Kidney (tissue), 14 donors: ENCODE results near the gene IL1R1. TPM values are rescaled to one million over a fixed set of nuclear protein-coding genes. Genes with fewer than 3 reads are reported as not detected.

Source experiments
- DNase-seq, 5 donors: peaks; one replicate each; pipeline ENCODE4 v3.0.0-alpha.2; 2013 to 2020
- FAIRE-seq: peaks from 2 replicates; lab custom pipeline; 2012; peaks lifted over from hg19 to GRCh38; lab: Jason Lieb, UNC
- H3K27ac ChIP-seq, 2 donors: one replicate each; pipeline ENCODE4 v1.7.0; 2013; ENCODE audit warnings: low read depth in 2 of 2, low read length in 2 of 2, inconsistent platforms in 1 of 2
- H3K27me3 ChIP-seq: one replicate; pipeline ENCODE4 v1.7.1; 2013; ENCODE audit warnings: low read length, inconsistent platforms; ENCODE audit not compliant: control insufficient read depth, insufficient read depth
- H3K36me3 ChIP-seq, 3 donors: one replicate each; pipeline versions ENCODE4 v1.7.0 to v1.7.1; 2013; ENCODE audit warnings: low read length in 3 of 3, control low read depth in 1 of 3, inconsistent platforms in 1 of 3; ENCODE audit not compliant: insufficient read depth in 3 of 3, control insufficient read depth in 2 of 3
- H3K4me1 ChIP-seq, 3 donors: one replicate each; pipeline versions ENCODE4 v1.7.0 to v1.7.1; 2013; ENCODE audit warnings: low read length in 3 of 3, inconsistent platforms in 1 of 3, low read depth in 1 of 3; ENCODE audit not compliant: control insufficient read depth in 2 of 3, insufficient read depth in 2 of 3
- H3K4me3 ChIP-seq, 3 donors: one replicate each; pipeline versions ENCODE4 v1.7.0 to v1.8.1; 2013; ENCODE audit warnings: low read length in 3 of 3, control low read depth in 1 of 3, inconsistent platforms in 1 of 3
- H3K9ac ChIP-seq, 3 donors: one replicate each; pipeline versions ENCODE4 v1.7.0 to v1.7.1; 2013; ENCODE audit warnings: low read length in 3 of 3, control low read depth in 1 of 3, inconsistent platforms in 1 of 3
- H3K9me3 ChIP-seq, 3 donors: one replicate each; pipeline versions ENCODE4 v1.7.0 to v1.7.1; 2013; ENCODE audit warnings: low read length in 3 of 3, control low read depth in 1 of 3, inconsistent platforms in 1 of 3; ENCODE audit not compliant: control insufficient read depth in 2 of 3, insufficient read depth in 1 of 3
- CTCF ChIP-seq: IDR thresholded peaks from 3 replicates; pipeline ENCODE4 v1.5.1; 2012; ENCODE audit warnings: mild to moderate bottlenecking, moderate library complexity, borderline replicate concordance; ENCODE audit not compliant: insufficient read depth; ENCODE audit errors: extremely low read depth
- intact Hi-C: fragments of 100-400 bp; cut with DNase I; formaldehyde crosslinking; loops from one replicate; pipeline ENCODE4 v1.11.1; 2022
- polyA plus RNA-seq: library from polyadenylated mRNA; stranded (reverse); fragments of 350-450 nt; fragmentation: Illumina TruSeq; extraction: RNeasy Lipid Tissue Mini Kit (QIAGEN cat#74804); gene quantifications from one replicate; pipeline ENCODE4 v1.2.3, GENCODE V29; 2014; ENCODE audit warnings: low read depth, low replicate concordance; ENCODE audit not compliant: insufficient read depth
- total RNA-seq: library from RNA; stranded (reverse); fragmentation: NEBNext Ultra II Directional; extraction: Animal tissue kit (Norgen Biotek cat#: 25700); gene quantifications from one replicate; pipeline ENCODE4 v1.2.1, GENCODE V29; 2021
- donor health status: control.
- donor health status: control.
- donor health status: control.
- donor health status: control.
- donor health status: control.
- donor health status: DM: yes; HTN: yes; CAD: no.
- donor health status: Normal renal cell carcinoma (clear cell type).

Gene IL1R1
- total and polyA plus RNA-seq, 2 donors from 2014 or later, result 24.6 to 95.9 TPM

GRCh38 chr2:102187496-102188150 lies 45.1 kb downstream of the IL1R1 start:
- no peak for FAIRE-seq

GRCh38 chr2:102190430-102191107 lies 48.0 kb downstream of the IL1R1 start:
- FAIRE-seq, result peak; percentile 94
- intact Hi-C loops, result no loop called here
- DNase-seq, result peak in 3 of 5 donors; percentile 43 to 83 (median 79)
- no peak overlapping the region for H3K9ac ChIP-seq
- no peak for TF ChIP-seq CTCF
- H3K9me3 ChIP-seq, result no peaks in the 10 kb centered on the region
- H3K4me3 ChIP-seq, result peak overlapping the region in 1 of 3 donors; percentile 45
- peak overlapping the region; percentile 48 to 85 for H3K27ac ChIP-seq
- no peaks in the 10 kb centered on the region for H3K27me3 ChIP-seq
- peaks cover 0 to 9% (median 0%) of the 10 kb centered on the region in 3 donors for H3K4me1 ChIP-seq
- H3K36me3 ChIP-seq, result no peaks in the 10 kb centered on the region

More at GRCh38 chr2:102187496-102188150, 45.1 kb downstream of the IL1R1 start:
- H3K36me3 ChIP-seq, result no peaks in the 10 kb centered on the region
- peak overlapping the region; percentile 66 to 67 for H3K27ac ChIP-seq
- peak; percentile 46 to 87 (median 57) for DNase-seq
- H3K4me1 ChIP-seq, result peaks cover 0 to 9% (median 0%) of the 10 kb centered on the region in 3 donors
- peak overlapping the region; percentile 50 to 74 (median 61) for H3K4me3 ChIP-seq
- TF ChIP-seq CTCF, result peak; percentile 18
- H3K9ac ChIP-seq, result peak overlapping the region in 2 of 3 donors; percentile 55 to 72
- no peaks in the 10 kb centered on the region for H3K9me3 ChIP-seq
- no peaks in the 10 kb centered on the region for H3K27me3 ChIP-seq
- intact Hi-C loops, result no loop called here

GRCh38 chr2:102191501-102191900 lies 49.0 kb downstream of the IL1R1 start:
- Histone ChIP-seq H3K27ac (no peak overlapping the region), H3K27me3 (no peaks in the 10 kb centered on the region), H3K9me3 (no peaks in the 10 kb centered on the region), H3K9ac (no peak overlapping the region), H3K4me1 (peaks cover 0 to 9% (median 0%) of the 10 kb centered on the region in 3 donors), H3K36me3 (no peaks in the 10 kb centered on the region), H3K4me3 (no peak overlapping the region)
- FAIRE-seq (no peak), DNase-seq (no peak)
- intact Hi-C loops, result no loop called here
- no peak for TF ChIP-seq CTCF
